OCI-LY7 (cell line): Measurements from ENCODE around the gene FBXO4. TPM values are rescaled to one million over a fixed set of nuclear protein-coding genes. Genes with fewer than 3 reads are reported as not detected.

Experiments
- BruUV-seq: library from RNA; stranded (reverse); fragments of 400-500 nt; replicated peaks from 2 replicates; lab custom pipeline; 2021; lab: Mats Ljungman, UMichigan
- CTCF ChIA-PET: fragments of 300-600 bp; sonication (Branson Sonifier 250); formaldehyde crosslinking; loops from one replicate; lab custom pipeline; 2022; ENCODE audit warnings: antibody characterized with exemption; ENCODE audit not compliant: unreplicated experiment; lab: Charles Lee
- POLR2A ChIA-PET: fragments of 300-600 bp; sonication (Branson Sonifier 250); formaldehyde crosslinking; loops from one replicate; lab custom pipeline; 2022; ENCODE audit warnings: antibody characterized with exemption; lab: Charles Lee
- DNase-seq: peaks from one replicate; pipeline ENCODE4 v3.0.0-alpha.2; 2015; ENCODE audit warnings: low spot score
- H2AFZ ChIP-seq: fragments of 200-600 bp; sonication (generic), shearing (Covaris generic); 2 replicates; pipeline ENCODE4 v1.6.1; 2014; ENCODE audit warnings: mild to moderate bottlenecking, antibody characterized with exemption, low read length, moderate library complexity
- H3K27ac ChIP-seq: fragments of 200-600 bp; sonication (generic); 2 replicates; pipeline ENCODE4 v1.5.1; 2014; ENCODE audit warnings: mixed run types, low read depth, mild to moderate bottlenecking, moderate library complexity, low read length, inconsistent platforms; ENCODE audit not compliant: poor library complexity, severe bottlenecking
- H3K36me3 ChIP-seq: fragments of 200-600 bp; sonication (generic); 2 replicates; pipeline ENCODE4 v1.6.1; 2014; ENCODE audit warnings: mild to moderate bottlenecking, antibody characterized with exemption, low read length, moderate library complexity, mixed read lengths; ENCODE audit not compliant: insufficient read depth
- H3K4me1 ChIP-seq: fragments of 200-600 bp; sonication (generic); 2 replicates; pipeline ENCODE4 v1.5.1; 2014; ENCODE audit warnings: mild to moderate bottlenecking, low read length; ENCODE audit not compliant: insufficient read depth, poor library complexity, severe bottlenecking
- H3K4me2 ChIP-seq: fragments of 200-600 bp; sonication (generic); 2 replicates; pipeline ENCODE4 v1.6.1; 2014; ENCODE audit warnings: mild to moderate bottlenecking, low read length
- H3K4me3 ChIP-seq: fragments of 200-600 bp; sonication (generic); 2 replicates; pipeline ENCODE4 v1.5.1; 2014; ENCODE audit warnings: mild to moderate bottlenecking, low read depth, low read length; ENCODE audit not compliant: poor library complexity, severe bottlenecking
- H3K79me2 ChIP-seq: fragments of 200-600 bp; sonication (generic); 2 replicates; pipeline ENCODE4 v1.6.1; 2016; ENCODE audit warnings: low read depth, mild to moderate bottlenecking, low read length, moderate library complexity, mixed read lengths; ENCODE audit not compliant: insufficient read depth
- H3K9me2 ChIP-seq: fragments of 200-600 bp; sonication (generic); 2 replicates; pipeline ENCODE4 v1.6.1; 2016; ENCODE audit warnings: mild to moderate bottlenecking, low read length, mixed read lengths; ENCODE audit not compliant: insufficient read depth
- H3K9me3 ChIP-seq: fragments of 200-600 bp; sonication (generic); 2 replicates; pipeline ENCODE4 v1.6.1; 2014; ENCODE audit warnings: mild to moderate bottlenecking, mixed run types, low read length, mixed read lengths
- H4K20me1 ChIP-seq: fragments of 200-600 bp; sonication (generic); 2 replicates; pipeline ENCODE4 v1.6.1; 2014; ENCODE audit warnings: mild to moderate bottlenecking, antibody characterized with exemption, low read length, moderate library complexity, mixed read lengths; ENCODE audit not compliant: insufficient read depth
- CTCF ChIP-seq: fragments of 200-600 bp; sonication (generic); conservative IDR thresholded peaks from 2 replicates; pipeline ENCODE4 v1.5.1; 2014; ENCODE audit warnings: mild to moderate bottlenecking, antibody characterized with exemption, low read length, moderate library complexity, mixed read lengths
- EZH2phosphoT487 ChIP-seq: fragments of 200-600 bp; sonication (generic); IDR thresholded peaks from 2 replicates; pipeline ENCODE4 v1.6.1; 2018; ENCODE audit warnings: low read depth, borderline replicate concordance, mild to moderate bottlenecking, mixed run types, antibody characterized with exemption, low read length, moderate library complexity, mixed read lengths
- intact Hi-C: fragments of 100-400 bp; cut with micrococcal nuclease; formaldehyde crosslinking; loops from one replicate; pipeline ENCODE4 v1.10.0; 2022; ENCODE audit not compliant: unreplicated experiment
- total RNA-seq, 2 experiments: library from RNA; depleted of rRNA in 1 of 2; stranded (reverse); fragments of >200 nt in 1 of 2; shearing (Covaris generic) in 1 of 2; gene quantifications; 2 replicates each; pipeline ENCODE4 v1.2.3, GENCODE V29; 2014 to 2022

FBXO4 gene
- total RNA-seq, 2 experiments from 2014 or later, result 0.40 TPM; not detected in 1

GRCh38 chr5:41903382-41903891 lies 21.6 kb upstream of the FBXO4 start:
- Histone ChIP-seq H3K4me3 (peak overlapping the region; percentile 82), H2AFZ (peak overlapping the region; percentile 79), H3K4me2 (peak overlapping the region; percentile 74), H4K20me1 (no peaks in the 10 kb centered on the region; the same call in 1 of the 2 replicates), H3K27ac (peak overlapping the region; percentile 39), H3K79me2 (peaks cover 34% of the 10 kb centered on the region), H3K4me1 (peaks cover 22% of the 10 kb centered on the region), H3K36me3 (peaks cover 19% of the 10 kb centered on the region), H3K9me2 (no peaks in the 10 kb centered on the region), H3K9me3 (no peaks in the 10 kb centered on the region)
- TSS peak; percentile 100 for BruUV-seq
- no peak for DNase-seq
- ChIA-PET CTCF (no interaction called here), POLR2A (interaction anchor here (0.8 to 2.0 kb wide), 6 partner anchors 10 to 38 kb away, joined by 3 to 7 read pairs (median 4); partner anchors contain the start of gene OXCT1)
- TF ChIP-seq CTCF (no peak), EZH2phosphoT487 (no peak)
- intact Hi-C loops, result loop anchor here (5.0 kb wide), 2 partner anchors 1066 to 1409 kb away; partner anchors contain the start of genes HMGCS1 and RPL37

- POLR2A ChIA-PET, result interaction anchor here (0.7 to 2.0 kb wide), 7 partner anchors 9 to 138 kb away, joined by 3 to 7 read pairs (median 4); partner anchors contain the start of gene OXCT1
- intact Hi-C loops, result loop anchor here (1.0 to 5.0 kb wide), 3 partner anchors 34 to 1408 kb away; partner anchors contain the start of genes HMGCS1, OXCT1 and RPL37
- peaks cover 26% of the 10 kb centered on the region for H3K36me3 ChIP-seq
- no peak for TF ChIP-seq EZH2phosphoT487
- TF ChIP-seq CTCF, result no peak
- no peaks in the 10 kb centered on the region for H3K9me3 ChIP-seq
- DNase-seq, result peak; percentile 98
- H3K27ac ChIP-seq, result peak within 1 kb of the TSS; percentile 39
- H3K4me2 ChIP-seq, result peak within 1 kb of the TSS; percentile 74
- H4K20me1 ChIP-seq, result no peaks in the 10 kb centered on the region; the same call in 1 of the 2 replicates
- CTCF ChIA-PET, result no interaction called here
- no peaks in the 10 kb centered on the region for H3K9me2 ChIP-seq
- H3K79me2 ChIP-seq, result peaks cover 34% of the 10 kb centered on the region
- peak within 1 kb of the TSS; percentile 82 for H3K4me3 ChIP-seq
- H3K4me1 ChIP-seq, result peaks cover 22% of the 10 kb centered on the region
- peak within 1 kb of the TSS; percentile 79 for H2AFZ ChIP-seq
- BruUV-seq, result no TSS peak
These were observed 20.9 kb upstream of the FBXO4 start, which contains the start of gene RIMOC1 for GRCh38 chr5:41903892-41904799. RIMOC1 (plus strand) TSS chr5:41904344; CDS start chr5:41904368, 24 bp downstream.
